Endothelial cell of umbilical vein (primary cell): ENCODE data around the gene KIAA1191. TPM values are rescaled to one million over a fixed set of nuclear protein-coding genes. Genes with fewer than 3 reads are reported as not detected.

ENCODE experiments used
- BruUV-seq: library from RNA; stranded (reverse); fragments of 400-500 nt; replicated peaks from 2 replicates; lab custom pipeline; 2021; lab: Mats Ljungman, UMichigan
- CTCF ChIA-PET: fragments of 300-600, 350-600 bp; sonication (Branson Sonifier 250); formaldehyde crosslinking; loops from one replicate; lab custom pipeline; 2021; ENCODE audit warnings: antibody characterized with exemption, inconsistent platforms; lab: Charles Lee
- POLR2A ChIA-PET: fragments of 300-600, 350-600 bp; sonication (Branson Sonifier 250); formaldehyde crosslinking; loops from one replicate; lab custom pipeline; 2021; ENCODE audit warnings: antibody characterized with exemption, inconsistent platforms; lab: Charles Lee
- DNase-seq: peaks from one replicate; pipeline ENCODE4 v3.0.0-alpha.2; 2011; ENCODE audit warnings: low read depth, low spot score
- FAIRE-seq: peaks from 2 replicates; lab custom pipeline; 2011; peaks lifted over from hg19 to GRCh38; lab: Jason Lieb, UNC
- H2AFZ ChIP-seq: 2 replicates; pipeline ENCODE4 v1.6.0; 2012; ENCODE audit warnings: low read depth, low read length, control low read depth, inconsistent platforms
- H3K27ac ChIP-seq: 2 replicates; pipeline ENCODE4 v1.5.1; 2011; ENCODE audit warnings: low read depth, mild to moderate bottlenecking, control low read depth, low read length, moderate library complexity; ENCODE audit not compliant: insufficient read depth
- H3K27me3 ChIP-seq, 2 experiments: 2 replicates each; pipeline versions ENCODE4 v1.6.0 to v1.6.1; 2011; ENCODE audit warnings: low read length in 2 of 2, mixed read lengths in 1 of 2; ENCODE audit not compliant: control insufficient read depth in 2 of 2, insufficient read depth in 2 of 2
- H3K36me3 ChIP-seq, 2 experiments: 2 replicates in 1 of 2; 3 replicates in 1 of 2; pipeline ENCODE4 v1.5.1; 2011; ENCODE audit warnings: low read length in 2 of 2, mild to moderate bottlenecking in 1 of 2, moderate library complexity in 1 of 2; ENCODE audit not compliant: control insufficient read depth in 2 of 2, insufficient read depth in 2 of 2; ENCODE audit errors: extremely low read depth in 1 of 2
- H3K4me1 ChIP-seq: 3 replicates; pipeline ENCODE4 v1.5.1; 2011; ENCODE audit warnings: mild to moderate bottlenecking, low read length; ENCODE audit not compliant: control insufficient read depth, insufficient read depth; ENCODE audit errors: extremely low read depth
- H3K4me2 ChIP-seq: 2 replicates; pipeline ENCODE4 v1.6.1; 2011; ENCODE audit warnings: low read length, control low read depth, mixed read lengths; ENCODE audit not compliant: insufficient read depth
- H3K4me3 ChIP-seq, 3 experiments: fragments of 200-600 bp in 1 of 3; sonication (generic), shearing (Covaris generic) in 1 of 3; replicated peaks in 1 of 3; 2 replicates each; pipeline ENCODE4 v1.5.1; 2011 to 2016; ENCODE audit warnings: control low read depth in 3 of 3, low read length in 3 of 3, mild to moderate bottlenecking in 2 of 3, inconsistent platforms in 1 of 3, low read depth in 1 of 3, moderate library complexity in 1 of 3; ENCODE audit not compliant: insufficient read depth in 1 of 3
- H3K79me2 ChIP-seq: 2 replicates; pipeline ENCODE4 v1.6.0; 2012; ENCODE audit warnings: low read length, inconsistent platforms; ENCODE audit not compliant: control insufficient read depth, insufficient read depth
- H3K9ac ChIP-seq: replicated peaks from 2 replicates; pipeline ENCODE3; 2011; ENCODE audit warnings: low read length, control low read depth; ENCODE audit not compliant: insufficient read depth; ENCODE audit errors: extremely low read depth
- H3K9me1 ChIP-seq: replicated peaks from 3 replicates; pipeline ENCODE4 v1.6.0; 2011; ENCODE audit warnings: mild to moderate bottlenecking, low read length; ENCODE audit not compliant: control insufficient read depth, insufficient read depth; ENCODE audit errors: extremely low read depth
- H3K9me3 ChIP-seq: replicated peaks from 2 replicates; pipeline ENCODE4 v1.5.1; 2012; ENCODE audit warnings: low read length, inconsistent platforms; ENCODE audit not compliant: control insufficient read depth, insufficient read depth
- H4K20me1 ChIP-seq: replicated peaks from 2 replicates; pipeline ENCODE3; 2011; ENCODE audit warnings: mild to moderate bottlenecking, low read length; ENCODE audit not compliant: control insufficient read depth, insufficient read depth; ENCODE audit errors: extremely low read depth
- EZH2 ChIP-seq: IDR thresholded peaks from 2 replicates; pipeline ENCODE4 v1.6.1; 2012; ENCODE audit warnings: borderline replicate concordance, low read depth, mild to moderate bottlenecking, moderate library complexity, low read length, inconsistent platforms; ENCODE audit not compliant: severe bottlenecking
- FOS ChIP-seq: IDR thresholded peaks from 2 replicates; pipeline ENCODE4 v1.6.1; 2011; ENCODE audit warnings: mild to moderate bottlenecking, low read length, moderate library complexity, borderline replicate concordance; ENCODE audit not compliant: insufficient read depth
- GATA2 ChIP-seq: IDR thresholded peaks from 2 replicates; pipeline ENCODE4 v1.7.0; 2011; ENCODE audit warnings: low read depth, mild to moderate bottlenecking, moderate library complexity, mixed read lengths, low read length; ENCODE audit not compliant: insufficient read length, insufficient read depth
- JUN ChIP-seq: IDR thresholded peaks from 2 replicates; pipeline ENCODE4 v1.6.1; 2011; ENCODE audit warnings: borderline replicate concordance, low read depth; ENCODE audit not compliant: insufficient read length, insufficient read depth
- MYC ChIP-seq: IDR thresholded peaks from one replicate; pipeline ENCODE4 v1.6.1; 2011; ENCODE audit warnings: mild to moderate bottlenecking, low read depth, low read length
- POLR2A ChIP-seq: IDR thresholded peaks from 2 replicates; pipeline ENCODE4 v1.6.1; 2012; ENCODE audit warnings: low read depth, mild to moderate bottlenecking, control low read depth, low read length
- POLR2AphosphoS5 ChIP-seq: IDR thresholded peaks from 2 replicates; pipeline ENCODE4 v1.6.1; 2012; ENCODE audit warnings: low read depth, mild to moderate bottlenecking, control low read depth, low read length, moderate library complexity; ENCODE audit not compliant: insufficient read depth
- dilution Hi-C: fragments of 300-500 bp; cut with MboI; formaldehyde crosslinking; loops from one replicate; pipeline ENCODE4 v1.15.0; 2019; ENCODE audit warnings: low sequenced_read_pairs; ENCODE audit not compliant: extremely low pct_ligation_motif_present
- intact Hi-C: fragments of 100-400 bp; cut with micrococcal nuclease; formaldehyde crosslinking; loops from one replicate; pipeline ENCODE4 v1.10.0; 2022
- polyA plus RNA-seq, 4 experiments: library from polyadenylated mRNA; depleted of rRNA in 3 of 4; stranded (reverse) in 3 of 4; unstranded in 1 of 4; fragments of >200 nt; gene quantifications; 2 replicates each; pipeline versions ENCODE4 v1.2.1 to v1.2.3, GENCODE V29; 2011 to 2012; ENCODE audit warnings: missing spikeins in 1 of 4
- total RNA-seq: library from RNA; stranded (reverse); gene quantifications from 2 replicates; pipeline ENCODE4 v1.2.3, GENCODE V29; 2021
- TF ChIP-seq, protein P1 (sequence below), 2 donors: IDR thresholded peaks; 1 replicate in 1 of 2; 2 replicates in 1 of 2; pipeline ENCODE4 v1.5.1; 2011; ENCODE audit warnings: low read length in 2 of 2, mild to moderate bottlenecking in 2 of 2, moderate library complexity in 2 of 2, control low read depth in 1 of 2, inconsistent platforms in 1 of 2, low read depth in 1 of 2; ENCODE audit not compliant: insufficient read depth in 1 of 2; ENCODE audit errors: extremely low read depth in 1 of 2
- TF ChIP-seq, protein P2 (sequence below): IDR thresholded peaks from 2 replicates; pipeline ENCODE4 v1.6.1; 2011; ENCODE audit not compliant: insufficient read depth, insufficient read length

Gene KIAA1191
- total and polyA plus RNA-seq, 2 donors (not counting 3 experiments of a cell fraction or from before 2014, with no cell fraction given), result 114 to 116 TPM

DNA sequence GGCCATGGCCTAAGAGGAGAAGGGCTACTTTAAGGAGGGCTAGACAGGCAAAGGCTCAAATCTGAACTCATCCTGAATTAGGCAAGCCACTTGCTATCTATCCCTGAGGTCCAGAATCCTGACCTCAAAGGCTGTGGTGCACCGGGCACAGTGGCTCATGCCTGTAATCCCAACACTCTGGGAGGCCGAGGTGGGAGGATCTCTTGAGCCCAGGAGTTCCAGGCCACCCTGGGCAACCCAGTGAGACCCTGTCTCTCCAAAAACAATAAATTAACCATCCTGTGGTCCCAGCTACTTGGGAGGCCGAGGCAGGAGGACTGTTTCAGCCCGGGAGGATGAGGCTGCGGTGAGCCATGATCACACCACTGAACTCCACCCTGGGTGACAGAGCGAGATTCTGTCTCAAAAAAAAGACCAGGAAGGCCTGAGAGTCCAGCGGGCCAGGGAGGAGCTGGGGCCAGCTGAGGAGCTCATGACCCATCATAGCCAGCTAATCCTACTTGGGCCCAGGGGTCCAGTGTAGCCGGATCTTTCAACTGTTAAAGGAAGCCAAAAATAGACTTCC lies 22.9 kb upstream of the KIAA1191 start:
- H3K9me3 ChIP-seq, result no peaks in the 10 kb centered on the region
- intact Hi-C loops (loop anchor here (10.0 kb wide), 1 partner anchor 1210 kb away; the partner anchor contains the start of gene TMED9), dilution Hi-C loops (no loop called here)
- peaks cover 11% of the 10 kb centered on the region for H3K4me1 ChIP-seq
- ChIA-PET CTCF (interaction anchor here (0.7 kb wide), 1 partner anchor 10 kb away, joined by 3 read pairs; no protein-coding TSS in a partner anchor), POLR2A (no interaction called here)
- peaks cover 12 to 23% of the 10 kb centered on the region in 2 experiments for H3K36me3 ChIP-seq
- FAIRE-seq (no peak), DNase-seq (no peak)
- no peak overlapping the region for H2AFZ ChIP-seq
- H3K9ac ChIP-seq, result no peak overlapping the region
- H3K4me2 ChIP-seq, result no peak overlapping the region
- no peaks in the 10 kb centered on the region for H3K9me1 ChIP-seq
- H3K27ac ChIP-seq, result no peak overlapping the region
- TF ChIP-seq MYC (no peak), JUN (no peak), GATA2 (no peak), POLR2A (no peak), FOS (no peak), EZH2 (no peak), POLR2AphosphoS5 (no peak)
- TF ChIP-seq, protein P1, sequence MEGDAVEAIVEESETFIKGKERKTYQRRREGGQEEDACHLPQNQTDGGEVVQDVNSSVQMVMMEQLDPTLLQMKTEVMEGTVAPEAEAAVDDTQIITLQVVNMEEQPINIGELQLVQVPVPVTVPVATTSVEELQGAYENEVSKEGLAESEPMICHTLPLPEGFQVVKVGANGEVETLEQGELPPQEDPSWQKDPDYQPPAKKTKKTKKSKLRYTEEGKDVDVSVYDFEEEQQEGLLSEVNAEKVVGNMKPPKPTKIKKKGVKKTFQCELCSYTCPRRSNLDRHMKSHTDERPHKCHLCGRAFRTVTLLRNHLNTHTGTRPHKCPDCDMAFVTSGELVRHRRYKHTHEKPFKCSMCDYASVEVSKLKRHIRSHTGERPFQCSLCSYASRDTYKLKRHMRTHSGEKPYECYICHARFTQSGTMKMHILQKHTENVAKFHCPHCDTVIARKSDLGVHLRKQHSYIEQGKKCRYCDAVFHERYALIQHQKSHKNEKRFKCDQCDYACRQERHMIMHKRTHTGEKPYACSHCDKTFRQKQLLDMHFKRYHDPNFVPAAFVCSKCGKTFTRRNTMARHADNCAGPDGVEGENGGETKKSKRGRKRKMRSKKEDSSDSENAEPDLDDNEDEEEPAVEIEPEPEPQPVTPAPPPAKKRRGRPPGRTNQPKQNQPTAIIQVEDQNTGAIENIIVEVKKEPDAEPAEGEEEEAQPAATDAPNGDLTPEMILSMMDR (IDR thresholded peaks at IDR 0.05; ENCODE audit: extremely low read depth in 1 of 2, insufficient read depth in 1 of 2, low read depth in 1 of 2, low read length in 2 of 2), result no peak
- TF ChIP-seq, protein P2, sequence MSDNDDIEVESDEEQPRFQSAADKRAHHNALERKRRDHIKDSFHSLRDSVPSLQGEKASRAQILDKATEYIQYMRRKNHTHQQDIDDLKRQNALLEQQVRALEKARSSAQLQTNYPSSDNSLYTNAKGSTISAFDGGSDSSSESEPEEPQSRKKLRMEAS, result no peak
- no peaks in the 10 kb centered on the region for H3K27me3 ChIP-seq
- H4K20me1 ChIP-seq, result no peaks in the 10 kb centered on the region
- BruUV-seq, result no TSS peak
- no peak overlapping the region for H3K4me3 ChIP-seq
- peaks cover 34% of the 10 kb centered on the region for H3K79me2 ChIP-seq
